CD4-positive, alpha-beta T cell treated with Interleukin-6 for 4 hours (primary cell): ENCODE results near the gene CD207.
A peak's percentile ranks its signal among the peaks of the same experiment; 100 is the strongest.

Source experiments
- DNase-seq: peaks from one replicate; pipeline ENCODE4 v3.0.0-alpha.2; 2020; ENCODE audit warnings: mixed read lengths

CD207 gene

GRCh38 chr2:70793450-70793849, 42.2 kb downstream of the CD207 start:
- no peak for DNase-seq

GRCh38 chr2:70790136-70790828, 45.3 kb downstream of the CD207 start, which contains the start of gene FIGLA:
TSS of gene FIGLA (minus strand) at chr2:70790643. CDS start at chr2:70790638, 5 bp downstream.
- DNase-seq: no peak

DNA sequence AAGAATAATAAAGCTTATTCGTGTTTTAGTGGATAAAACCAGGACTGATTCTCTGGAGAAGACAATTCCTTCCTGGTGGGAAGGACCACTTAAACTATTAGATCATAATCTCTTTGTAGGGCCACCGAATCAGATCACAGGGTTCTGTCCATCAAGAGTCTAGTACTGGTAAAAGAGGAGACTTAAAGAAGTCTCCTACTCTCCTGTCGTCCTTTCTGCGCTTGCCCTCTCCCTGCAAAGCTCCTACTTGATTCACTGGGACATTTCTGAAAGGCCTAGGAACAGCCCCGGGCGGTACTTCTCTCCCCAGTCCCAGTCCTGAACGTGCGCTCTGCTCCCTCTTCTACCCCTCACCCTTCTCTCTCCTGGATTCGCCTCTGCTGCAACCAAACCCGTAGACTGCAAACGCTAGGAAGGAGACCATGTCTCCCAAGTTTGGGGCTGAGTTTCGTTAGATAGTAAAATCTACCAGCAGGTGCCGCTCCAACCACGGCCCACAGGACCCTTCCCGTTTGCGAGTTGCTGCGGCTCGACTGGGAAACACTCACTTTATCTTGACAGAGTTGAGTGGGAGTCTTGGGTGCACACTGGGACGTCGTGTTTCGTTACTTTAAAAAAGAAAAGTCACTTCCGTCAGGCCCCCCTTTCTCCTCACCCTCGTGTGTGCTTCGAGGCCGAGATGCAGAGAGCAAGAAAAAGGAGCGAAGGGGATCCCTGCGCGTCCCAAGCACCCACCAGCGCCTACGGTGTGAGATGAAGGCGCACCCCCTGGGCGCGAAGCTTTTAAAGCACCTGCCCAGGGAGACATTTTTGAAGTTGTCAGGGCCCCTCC, 46.1 kb downstream of the CD207 start:
- peak; percentile 75 for DNase-seq

- peak; percentile 63 for DNase-seq
Observed at GRCh38 chr2:70785137-70785911, 50.3 kb downstream of the CD207 start.

DNA sequence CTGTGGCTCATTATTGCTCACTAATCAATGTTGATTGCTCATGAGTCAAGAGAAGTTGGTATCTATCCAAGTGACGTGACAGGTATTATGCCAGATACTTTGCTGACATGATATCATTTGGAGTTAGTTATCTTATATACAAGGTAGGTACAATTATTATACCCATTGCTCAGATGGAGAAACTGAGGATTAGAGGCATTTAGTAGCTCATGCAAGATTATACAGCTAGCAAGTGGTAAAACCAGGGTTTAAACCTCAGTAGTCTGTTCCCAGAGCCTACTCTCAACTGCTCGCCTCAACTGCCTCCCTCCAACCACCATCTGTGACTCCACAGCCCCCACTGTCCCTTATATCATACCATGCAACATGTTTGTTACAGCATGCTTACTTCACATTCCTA, 51.3 kb downstream of the CD207 start:
- no peak for DNase-seq
